Measurements from ENCODE around the gene DDRGK1.
"Not testable (repeated sequence)": the region's sequence is repeated elsewhere in the genome, so short reads cannot be mapped to it uniquely, and the experiment has no call there.

DDRGK1 gene

GRCh38 chr20:3163099-3164042 lies 41.1 kb downstream of the DDRGK1 start:
- no peak for DNase-seq

- no peak for DNase-seq
Measured at GRCh38 chr20:3162080-3162611, 42.3 kb downstream of the DDRGK1 start.

- DNase-seq: no peak
Measured at GRCh38 chr20:3161316-3162079, 43.0 kb downstream of the DDRGK1 start.

- DNase-seq: no peak
Measured at GRCh38 chr20:3160418-3160817, 44.1 kb downstream of the DDRGK1 start.

- no peak for DNase-seq
Measured at GRCh38 chr20:3158968-3159431, 45.5 kb downstream of the DDRGK1 start.

- DNase-seq: no peak
Measured at GRCh38 chr20:3157817-3158216, 46.7 kb downstream of the DDRGK1 start.

GRCh38 chr20:3156811-3157619 lies 47.5 kb downstream of the DDRGK1 start:
- DNase-seq: no peak

GRCh38 chr20:3152057-3152644 lies 52.3 kb downstream of the DDRGK1 start:
- not testable (repeated sequence) for DNase-seq

GRCh38 chr20:3150908-3151307 lies 53.6 kb downstream of the DDRGK1 start:
- no peak for DNase-seq

- no peak for DNase-seq
Measured at GRCh38 chr20:3146732-3147341, 57.6 kb downstream of the DDRGK1 start.

- DNase-seq: no peak
Measured at GRCh38 chr20:3141757-3142156, 62.7 kb downstream of the DDRGK1 start.
